ENCODE data around the gene PLEKHA7. TPM values are rescaled to one million over a fixed set of nuclear protein-coding genes. Genes with fewer than 3 reads are reported as not detected.
A peak's percentile ranks its signal among the peaks of the same experiment; 100 is the strongest.

The PLEKHA7 gene
- total and polyA plus RNA-seq, 2 of the 13 experiments (the other 11 are each of a cell fraction or from before 2014, with no cell fraction given): 17.5 to 18.7 TPM

GRCh38 chr11:17063171-17064002 is 49.2 kb upstream of the PLEKHA7 start (continued):
- TF ChIP-seq, protein P1, sequence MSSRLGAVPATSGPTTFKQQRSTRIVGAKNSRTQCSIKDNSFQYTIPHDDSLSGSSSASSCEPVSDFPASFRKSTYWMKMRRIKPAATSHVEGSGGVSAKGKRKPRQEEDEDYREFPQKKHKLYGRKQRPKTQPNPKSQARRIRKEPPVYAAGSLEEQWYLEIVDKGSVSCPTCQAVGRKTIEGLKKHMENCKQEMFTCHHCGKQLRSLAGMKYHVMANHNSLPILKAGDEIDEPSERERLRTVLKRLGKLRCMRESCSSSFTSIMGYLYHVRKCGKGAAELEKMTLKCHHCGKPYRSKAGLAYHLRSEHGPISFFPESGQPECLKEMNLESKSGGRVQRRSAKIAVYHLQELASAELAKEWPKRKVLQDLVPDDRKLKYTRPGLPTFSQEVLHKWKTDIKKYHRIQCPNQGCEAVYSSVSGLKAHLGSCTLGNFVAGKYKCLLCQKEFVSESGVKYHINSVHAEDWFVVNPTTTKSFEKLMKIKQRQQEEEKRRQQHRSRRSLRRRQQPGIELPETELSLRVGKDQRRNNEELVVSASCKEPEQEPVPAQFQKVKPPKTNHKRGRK (CRISPR knock-in tag; IDR thresholded peaks at IDR 0.05): no peak
- TF ChIP-seq TSC22D2 (CRISPR knock-in tag; IDR thresholded peaks at IDR 0.05; ENCODE audit: borderline replicate concordance): no peak
- no peak for TF ChIP-seq RNF2 (conservative IDR thresholded peaks at IDR 0.05; ENCODE audit: low read depth)
- TF ChIP-seq ZNF292 (CRISPR knock-in tag; IDR thresholded peaks at IDR 0.05; ENCODE audit: borderline replicate concordance, low read depth): no peak
- no peak for TF ChIP-seq ELF4 (CRISPR knock-in tag; IDR thresholded peaks at IDR 0.05; ENCODE audit: borderline replicate concordance)
- TF ChIP-seq, protein P2, sequence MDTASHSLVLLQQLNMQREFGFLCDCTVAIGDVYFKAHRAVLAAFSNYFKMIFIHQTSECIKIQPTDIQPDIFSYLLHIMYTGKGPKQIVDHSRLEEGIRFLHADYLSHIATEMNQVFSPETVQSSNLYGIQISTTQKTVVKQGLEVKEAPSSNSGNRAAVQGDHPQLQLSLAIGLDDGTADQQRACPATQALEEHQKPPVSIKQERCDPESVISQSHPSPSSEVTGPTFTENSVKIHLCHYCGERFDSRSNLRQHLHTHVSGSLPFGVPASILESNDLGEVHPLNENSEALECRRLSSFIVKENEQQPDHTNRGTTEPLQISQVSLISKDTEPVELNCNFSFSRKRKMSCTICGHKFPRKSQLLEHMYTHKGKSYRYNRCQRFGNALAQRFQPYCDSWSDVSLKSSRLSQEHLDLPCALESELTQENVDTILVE (CRISPR knock-in tag; IDR thresholded peaks at IDR 0.05): no peak
- no peak for TF ChIP-seq POLR2G (IDR thresholded peaks at IDR 0.05; ENCODE audit: low read depth, low read length)
- no peak for TF ChIP-seq MIER2 (CRISPR knock-in tag; IDR thresholded peaks at IDR 0.05)
- TF ChIP-seq DZIP1 (CRISPR knock-in tag; IDR thresholded peaks at IDR 0.05): no peak
- 0 out of 2 replicates have a peak, but pooled peaks have one; percentile 17 for TF ChIP-seq UBTF (CRISPR knock-in tag; IDR thresholded peaks at IDR 0.05)
- no peak for TF ChIP-seq SIN3B (IDR thresholded peaks at IDR 0.05; ENCODE audit: low read length)
- no peak for TF ChIP-seq RFX1 (IDR thresholded peaks at IDR 0.05)
- no peak for TF ChIP-seq PAX8 (CRISPR knock-in tag; IDR thresholded peaks at IDR 0.05; ENCODE audit: borderline replicate concordance)
- TF ChIP-seq ZEB1 (IDR thresholded peaks at IDR 0.05; ENCODE audit: insufficient replicate concordance, low read depth): no peak
- TF ChIP-seq HNF4A (CRISPR knock-in tag; IDR thresholded peaks at IDR 0.05): no peak
- no peak for TF ChIP-seq ZMYM4 (CRISPR knock-in tag; IDR thresholded peaks at IDR 0.05)
- TF ChIP-seq, protein P3, sequence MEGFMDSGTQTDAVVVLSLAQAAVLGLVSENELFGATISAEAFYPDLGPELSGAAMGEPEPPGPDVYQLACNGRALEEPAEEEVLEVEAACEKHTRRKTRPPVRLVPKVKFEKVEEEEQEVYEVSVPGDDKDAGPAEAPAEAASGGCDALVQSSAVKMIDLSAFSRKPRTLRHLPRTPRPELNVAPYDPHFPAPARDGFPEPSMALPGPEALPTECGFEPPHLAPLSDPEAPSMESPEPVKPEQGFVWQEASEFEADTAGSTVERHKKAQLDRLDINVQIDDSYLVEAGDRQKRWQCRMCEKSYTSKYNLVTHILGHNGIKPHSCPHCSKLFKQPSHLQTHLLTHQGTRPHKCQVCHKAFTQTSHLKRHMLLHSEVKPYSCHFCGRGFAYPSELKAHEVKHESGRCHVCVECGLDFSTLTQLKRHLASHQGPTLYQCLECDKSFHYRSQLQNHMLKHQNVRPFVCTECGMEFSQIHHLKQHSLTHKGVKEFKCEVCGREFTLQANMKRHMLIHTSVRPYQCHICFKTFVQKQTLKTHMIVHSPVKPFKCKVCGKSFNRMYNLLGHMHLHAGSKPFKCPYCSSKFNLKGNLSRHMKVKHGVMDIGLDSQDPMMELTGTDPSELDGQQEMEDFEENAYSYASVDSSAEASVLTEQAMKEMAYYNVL (CRISPR knock-in tag; IDR thresholded peaks at IDR 0.05; ENCODE audit: borderline replicate concordance): no peak
